DMS 273 (cell line): ENCODE results near the gene RMDN3.

Experiments used
- DNase-seq: peaks from one replicate; lab custom pipeline; 2025; ENCODE audit not compliant: unreplicated experiment; lab: John Stamatoyannopoulos, UW

The RMDN3 gene

DNA sequence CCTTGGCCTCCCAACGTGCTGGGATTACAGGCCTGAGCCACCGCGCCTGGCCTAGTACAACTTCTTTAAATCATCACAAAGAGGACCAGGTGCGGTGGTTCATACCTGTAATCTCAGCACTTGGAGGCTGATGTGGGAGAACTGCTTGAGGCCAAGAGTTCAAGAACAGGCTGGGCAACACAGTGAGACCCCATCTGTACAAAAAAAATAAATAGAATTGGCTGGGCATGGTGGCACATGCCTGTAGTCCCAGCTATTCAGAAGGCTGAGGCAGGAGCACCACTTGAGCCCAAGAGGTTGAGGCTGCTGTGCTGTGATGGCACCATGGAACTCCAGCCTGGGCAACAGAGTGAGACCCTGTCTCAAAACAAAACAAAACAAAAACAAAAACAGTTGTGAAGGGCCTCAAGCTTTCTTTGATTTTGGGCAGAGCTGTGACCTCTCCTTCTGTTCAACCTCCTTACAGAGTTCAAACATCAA, 5.9 kb downstream of the RMDN3 start:
- no peak for DNase-seq

GRCh38 chr15:40747685-40748631, 7.1 kb downstream of the RMDN3 start:
- DNase-seq, result no peak

DNA sequence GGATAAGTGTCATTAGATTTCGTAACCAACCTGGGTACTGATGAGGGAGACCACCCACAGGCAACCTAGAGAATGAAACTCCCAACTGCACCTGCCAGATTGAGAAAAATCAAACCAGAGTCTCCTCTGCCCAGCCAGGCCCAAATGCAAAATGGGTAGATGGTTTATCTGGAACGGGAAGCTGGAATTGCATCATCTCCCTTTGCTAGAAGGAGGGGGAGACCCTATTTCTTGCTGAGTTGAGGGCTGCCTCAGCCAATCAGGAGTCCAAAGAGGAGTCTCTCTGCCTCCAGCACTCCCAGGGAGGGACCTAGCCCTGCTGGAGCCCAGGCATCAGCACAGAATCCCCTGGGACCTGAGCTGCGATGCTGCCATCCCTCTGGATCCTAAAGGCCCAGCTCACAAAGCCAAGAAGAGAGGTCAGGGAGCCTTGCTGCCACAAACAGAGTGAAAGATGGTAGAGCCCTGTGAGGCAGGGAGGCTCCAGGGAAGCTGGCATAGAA, 8.1 kb downstream of the RMDN3 start:
- no peak for DNase-seq

DNA sequence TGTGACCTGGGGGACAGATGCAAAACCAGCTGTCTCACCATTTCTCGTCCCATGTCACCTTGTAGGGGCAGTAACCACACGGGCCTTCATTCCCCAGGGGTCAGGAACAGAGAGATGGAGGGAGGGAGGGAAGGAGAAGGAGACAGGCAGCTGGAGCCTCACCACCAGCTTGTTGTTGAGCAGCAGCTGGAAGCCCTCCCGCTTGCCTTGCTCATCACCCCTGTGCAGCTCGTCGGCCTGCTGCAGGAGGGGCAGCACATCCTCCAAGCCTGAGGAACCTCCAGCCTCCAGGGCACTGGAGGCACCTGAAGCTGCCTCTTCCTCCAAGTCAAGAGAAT, 10.3 kb downstream of the RMDN3 start:
- DNase-seq, result no peak

DNA sequence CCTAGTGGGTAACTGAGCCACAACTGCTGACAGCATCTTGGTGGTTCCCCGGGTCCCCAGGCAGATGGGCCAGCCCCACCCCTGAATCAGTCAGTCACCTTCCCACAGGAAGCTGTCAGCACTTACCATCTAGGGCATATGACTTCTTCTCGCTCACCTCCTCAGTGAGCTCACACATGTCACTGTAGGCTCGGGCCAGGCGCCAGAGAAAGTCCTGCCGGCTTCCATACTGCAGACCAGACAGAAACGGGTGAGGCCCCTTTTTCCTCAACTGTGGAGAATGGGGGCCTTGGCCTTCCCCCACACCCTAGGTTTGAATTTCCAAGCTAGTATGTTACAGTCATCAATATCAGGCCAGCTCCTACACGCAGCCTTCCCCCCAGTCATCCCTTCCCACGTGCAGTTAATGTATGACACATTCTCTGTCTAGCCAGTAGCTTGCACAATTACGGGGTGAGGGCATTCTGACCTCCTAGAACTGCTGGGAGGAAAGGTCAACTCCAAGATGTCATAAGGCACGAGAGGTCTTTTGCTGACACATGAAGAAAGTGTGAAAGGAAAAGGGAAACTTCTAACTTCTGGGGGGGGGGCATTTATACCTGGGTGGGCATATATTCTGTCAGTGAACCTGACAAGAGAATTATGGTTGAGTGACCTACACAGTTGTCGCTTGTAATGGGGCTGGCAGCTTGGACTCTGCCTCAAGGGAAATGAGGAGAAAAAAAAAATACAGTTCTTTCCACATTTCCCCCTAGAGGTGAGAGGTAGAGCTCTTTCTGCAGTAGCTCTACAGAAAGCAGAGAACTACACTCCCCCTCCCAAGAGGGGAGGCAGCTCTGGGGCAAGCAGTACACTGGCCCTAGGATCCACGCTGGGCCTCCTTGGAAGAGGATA, 10.9 kb downstream of the RMDN3 start:
- peak; percentile 22 for DNase-seq

GRCh38 chr15:40743485-40743901, 11.6 kb downstream of the RMDN3 start:
- no peak for DNase-seq

DNA sequence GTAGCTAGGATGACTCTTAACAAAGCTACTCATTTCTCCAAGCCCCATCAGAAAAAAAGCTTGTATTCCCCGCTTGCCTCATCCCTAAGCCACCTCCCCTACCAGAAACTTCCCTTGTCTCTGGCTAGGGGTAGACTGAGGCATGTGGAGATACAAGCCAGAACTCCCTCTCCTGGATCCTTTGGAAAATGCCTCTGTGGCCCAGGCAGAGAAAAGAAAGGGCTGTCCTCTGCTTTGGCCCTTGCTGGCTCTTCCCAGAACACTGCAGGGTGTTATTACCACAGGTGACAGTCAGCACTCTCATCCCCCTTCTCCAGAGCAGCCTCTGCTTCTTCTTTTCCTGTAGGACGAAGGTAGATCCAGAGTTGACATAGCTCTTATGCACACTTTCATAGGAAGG, 15.2 kb downstream of the RMDN3 start:
- DNase-seq, result no peak

DNA sequence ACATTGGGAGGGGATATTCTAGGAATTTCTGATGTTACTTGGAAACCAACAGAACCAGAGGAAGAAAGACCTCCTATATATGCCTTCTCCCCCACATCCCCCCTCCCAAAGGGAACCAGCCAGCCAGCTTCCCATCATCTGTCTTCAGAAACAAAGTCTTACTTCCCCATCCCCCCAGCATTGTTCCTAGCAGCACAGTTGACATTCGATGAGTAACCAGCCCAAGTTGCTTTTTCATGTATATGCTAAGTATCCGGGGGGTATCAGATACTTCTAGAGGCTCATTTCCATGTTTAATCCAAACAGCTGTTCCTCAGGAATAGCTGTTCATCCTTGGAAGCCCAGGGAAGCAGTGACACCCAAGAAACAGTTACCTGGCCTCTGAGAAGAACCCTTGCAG, 16.0 kb downstream of the RMDN3 start:
- DNase-seq, result no peak

DNA sequence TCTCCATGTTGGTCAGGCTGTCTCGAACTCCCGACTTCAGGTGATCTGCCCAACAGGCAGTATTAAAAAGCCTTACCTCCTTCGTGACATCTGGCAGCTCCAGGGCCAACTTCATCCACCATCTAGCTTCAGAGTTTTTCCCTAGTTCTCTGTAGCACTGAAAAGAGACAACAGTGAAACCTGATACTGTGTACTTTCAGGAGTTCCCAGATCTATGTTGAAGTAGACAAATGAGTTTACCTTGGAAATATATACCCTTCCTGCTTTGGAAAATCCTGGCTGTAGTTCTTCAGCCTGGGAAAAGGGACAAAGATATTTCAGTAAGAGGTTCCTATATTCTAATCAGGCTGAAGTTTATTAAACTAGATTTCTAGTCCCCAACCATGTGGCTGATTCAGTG, 18.0 kb downstream of the RMDN3 start:
- DNase-seq, result no peak

DNA sequence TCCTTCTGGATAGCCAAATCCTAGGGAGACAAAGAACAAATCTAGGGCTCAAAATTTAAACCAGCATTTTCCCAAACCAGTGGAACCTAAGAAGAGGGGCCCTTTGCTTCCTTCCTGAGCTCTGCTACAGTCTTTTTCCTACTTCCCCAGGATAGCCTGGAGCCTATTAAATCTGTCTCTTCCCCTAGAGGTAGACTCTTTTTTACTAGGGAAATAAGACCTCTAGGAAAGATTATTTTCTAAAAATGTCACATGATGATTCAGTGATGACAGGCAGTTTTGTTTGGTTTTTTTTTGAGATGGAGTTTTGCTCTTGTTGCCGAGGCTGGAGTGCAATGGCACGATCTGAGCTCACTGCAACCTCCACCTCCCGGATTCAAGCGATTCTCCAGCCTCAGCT, 18.5 kb downstream of the RMDN3 start:
- DNase-seq, result no peak

- DNase-seq, result no peak
Measured at GRCh38 chr15:40731034-40731433, 24.0 kb downstream of the RMDN3 start.

- DNase-seq, result no peak
Measured at GRCh38 chr15:40723919-40724318, 31.1 kb downstream of the RMDN3 start.

DNA sequence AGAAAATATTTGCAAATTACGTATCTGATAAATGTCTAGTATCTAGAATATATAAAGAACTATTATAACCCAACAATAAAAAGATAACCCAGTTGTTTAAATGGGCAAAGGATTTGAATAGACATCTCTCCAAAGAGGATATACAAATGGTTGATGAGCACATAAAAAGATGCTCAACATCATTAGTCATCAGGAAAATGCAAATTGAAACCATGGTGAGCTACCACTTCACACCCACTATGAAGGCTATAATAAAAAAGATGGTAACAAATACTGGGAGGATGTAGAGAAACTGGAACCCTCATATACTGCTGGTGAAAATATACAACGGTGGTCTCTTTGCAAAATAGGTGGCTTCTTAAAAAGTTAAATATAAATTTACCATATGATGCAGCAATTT, 32.1 kb downstream of the RMDN3 start:
- no peak for DNase-seq

DNA sequence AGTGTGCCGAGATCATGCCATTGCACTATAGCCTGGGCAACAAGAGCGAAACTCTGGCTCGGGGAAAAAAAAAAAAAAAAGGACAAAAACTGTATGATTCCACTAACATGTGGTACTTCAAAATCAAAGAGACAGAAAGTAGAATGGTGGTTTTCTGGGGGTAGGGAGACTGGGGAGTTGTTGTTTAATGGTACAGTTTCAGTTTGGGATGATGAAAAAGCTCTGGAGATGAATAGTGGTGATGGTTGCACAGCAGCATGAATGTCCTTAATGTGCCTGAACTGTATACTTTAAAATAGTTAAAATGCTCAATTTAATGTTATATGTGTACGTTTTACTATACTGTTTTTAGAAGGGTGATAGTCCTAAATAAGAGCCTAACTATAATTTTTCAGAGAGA, 32.7 kb downstream of the RMDN3 start:
- DNase-seq, result no peak

- no peak for DNase-seq
Measured at GRCh38 chr15:40721701-40722100, 33.4 kb downstream of the RMDN3 start.

- no peak for DNase-seq
Measured at GRCh38 chr15:40716165-40716564, 38.9 kb downstream of the RMDN3 start.

GRCh38 chr15:40714144-40714543, 40.9 kb downstream of the RMDN3 start:
- DNase-seq, result no peak

DNA sequence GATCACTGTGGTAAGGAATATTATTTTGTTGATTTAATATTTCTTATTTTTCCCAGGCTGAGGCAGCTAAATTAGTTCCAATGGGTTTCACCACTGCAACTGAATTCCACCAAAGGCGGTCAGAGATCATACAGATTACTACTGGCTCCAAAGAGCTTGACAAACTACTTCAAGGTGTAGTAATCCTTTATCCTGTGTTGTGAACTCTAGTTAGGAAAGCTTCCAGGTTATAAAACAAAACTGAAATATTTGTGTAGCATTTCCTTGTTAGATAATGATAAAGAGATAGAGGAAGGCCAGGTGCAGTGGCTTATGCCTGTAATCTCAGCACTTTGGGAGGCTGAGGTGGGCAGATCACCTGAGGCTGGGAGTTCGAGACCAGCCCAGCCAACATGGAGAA, 48.9 kb downstream of the RMDN3 start:
- no peak for DNase-seq

DNA sequence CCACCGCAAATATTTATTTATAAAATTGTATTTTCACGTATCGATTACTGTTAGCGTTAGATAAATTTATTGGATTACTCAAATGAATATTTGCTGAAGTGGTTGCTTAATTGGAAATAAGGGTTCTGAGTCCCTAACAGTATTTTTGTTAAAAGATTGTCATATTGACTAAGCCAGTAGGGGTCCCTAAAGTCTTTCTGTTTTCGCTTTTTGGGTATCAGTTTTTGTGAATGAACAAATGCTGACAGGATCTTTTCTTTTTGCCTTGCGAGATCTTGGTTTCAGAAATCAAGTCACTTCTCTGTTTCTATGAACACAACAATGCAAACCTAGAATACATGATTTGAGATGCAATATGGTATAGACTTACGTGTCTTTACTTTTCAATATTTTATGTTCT, 53.0 kb downstream of the RMDN3 start:
- DNase-seq, result peak; percentile 18

DNA sequence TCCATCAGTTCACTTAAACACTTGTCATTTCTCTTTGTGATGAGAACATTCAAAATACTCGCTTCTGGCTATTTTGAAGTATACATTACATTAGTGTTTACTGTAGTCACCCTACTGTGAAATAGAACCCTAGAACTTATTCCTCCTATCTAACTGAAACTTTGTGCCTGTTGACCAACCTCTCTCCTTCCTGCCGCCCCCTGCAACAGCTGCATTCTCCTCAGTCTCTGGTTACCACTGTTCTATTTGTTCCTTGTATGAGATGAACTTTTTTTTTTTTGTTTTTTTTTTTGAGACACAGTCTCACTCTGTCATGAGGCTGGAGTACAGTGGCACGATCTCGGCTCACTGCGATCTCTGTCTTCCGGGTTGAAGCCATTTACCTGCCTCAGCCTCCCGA, 57.1 kb downstream of the RMDN3 start:
- no peak for DNase-seq

- DNase-seq, result no peak
Measured at GRCh38 chr15:40696228-40696627, 58.8 kb downstream of the RMDN3 start.

DNA sequence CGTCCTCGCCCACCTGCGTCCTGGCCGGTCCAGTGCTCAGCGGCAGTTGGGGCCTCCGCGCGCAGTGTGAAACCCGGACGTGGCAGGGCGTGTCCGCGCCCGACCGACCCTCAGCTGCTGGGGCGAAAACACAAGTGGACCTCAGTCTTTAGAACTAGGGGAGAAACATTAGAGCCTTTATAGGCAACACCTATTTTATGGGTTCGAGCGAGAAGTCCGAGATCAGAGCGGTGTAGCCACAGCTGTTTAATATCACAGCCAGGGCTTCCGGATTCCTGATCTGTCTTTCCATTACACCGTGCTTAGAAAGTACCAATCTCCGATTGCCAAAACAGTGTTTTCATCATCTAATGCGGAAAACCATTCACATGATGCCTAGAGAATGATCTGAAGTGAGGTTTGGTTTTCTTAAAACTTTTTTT, 59.6 kb downstream of the RMDN3 start:
- peak; percentile 50 for DNase-seq
